Measurements from ENCODE around the gene KIR3DL2. TPM values are rescaled to one million over a fixed set of nuclear protein-coding genes. Genes with fewer than 3 reads are reported as not detected.
"Not testable (repeated sequence)": the region's sequence is repeated elsewhere in the genome, so short reads cannot be mapped to it uniquely, and the experiment has no call there.

Gene KIR3DL2
- not detected for total RNA-seq

GRCh38 chr19:54850061-54850640, at the start of gene KIR3DL2:
Gene KIR3DL2, plus strand, starts transcription at chr19:54850443. Its CDS starts 33 bp downstream, at chr19:54850476.
- H3K27me3 ChIP-seq: peaks cover 12% of the 10 kb centered on the region
- H3K4me1 ChIP-seq, H3K4me3 ChIP-seq, H3K27ac ChIP-seq, ATAC-seq, H3K9me3 ChIP-seq, H3K36me3 ChIP-seq: not testable (repeated sequence)
- 76 to 82% methylated on average over 2 to 3 of the region's 16 CpGs for WGBS, 2 donors (ENCODE audit: low coverage in 1 of 2)

GRCh38 chr19:54803410-54803809, 46.8 kb upstream of the KIR3DL2 start, which contains the start of gene KIR2DL4:
Gene KIR2DL4, plus strand, starts transcription at chr19:54803610. Its CDS starts 42 bp downstream, at chr19:54803652.
- Histone ChIP-seq H3K27me3 (peaks cover 32% of the 10 kb centered on the region), H3K36me3 (no peaks in the 10 kb centered on the region), H3K9me3 (peaks cover 0 to 5% (median 0%) of the 10 kb centered on the region in 3 donors), H3K4me3 (no peak within 1 kb of the TSS), H3K4me1 (no peaks in the 10 kb centered on the region), H3K27ac (no peak within 1 kb of the TSS)
- TF ChIP-seq EP300 (IDR thresholded peaks at IDR 0.05): no peak
- 70 to 93% methylated on average over 2 of the region's 10 CpGs for WGBS, 2 donors (ENCODE audit: low coverage in 1 of 2)
- no peak for ATAC-seq

GRCh38 chr19:54804101-54804500, 46.1 kb upstream of the KIR3DL2 start:
- 35 to 60% methylated on average over 1 to 3 of the region's 5 CpGs for WGBS, 2 donors (ENCODE audit: low coverage in 1 of 2)
- ATAC-seq: no peak
- H3K9me3 ChIP-seq: peaks cover 0 to 6% (median 0%) of the 10 kb centered on the region in 3 donors
- peaks cover 39% of the 10 kb centered on the region for H3K27me3 ChIP-seq
- H3K4me1 ChIP-seq: no peaks in the 10 kb centered on the region
- no peak for TF ChIP-seq EP300 (IDR thresholded peaks at IDR 0.05)
- TF ChIP-seq POLR2A (IDR thresholded peaks at IDR 0.05): no peak
- no peak for TF ChIP-seq CTCF (IDR thresholded peaks at IDR 0.05)
- no peak for TF ChIP-seq POLR2AphosphoS5 (IDR thresholded peaks at IDR 0.05)
- no peak overlapping the region for H3K27ac ChIP-seq
- H3K36me3 ChIP-seq: no peaks in the 10 kb centered on the region
- H3K4me3 ChIP-seq: no peak overlapping the region

- 86 to 90% methylated on average over 5 to 6 of the region's 10 CpGs for WGBS, 2 donors (ENCODE audit: low coverage in 1 of 2)
These were observed 45.7 kb upstream of the KIR3DL2 start for GRCh38 chr19:54804571-54804970.

GRCh38 chr19:54805665-54806515, 44.4 kb upstream of the KIR3DL2 start:
- H3K36me3 ChIP-seq: no peaks in the 10 kb centered on the region
- peaks cover 44% of the 10 kb centered on the region for H3K27me3 ChIP-seq
- peaks cover 0 to 6% (median 0%) of the 10 kb centered on the region in 3 donors for H3K9me3 ChIP-seq
- no peak overlapping the region for H3K4me3 ChIP-seq
- H3K27ac ChIP-seq: no peak overlapping the region
- no peak for TF ChIP-seq POLR2A (IDR thresholded peaks at IDR 0.05)
- no peak for TF ChIP-seq EP300 (IDR thresholded peaks at IDR 0.05)
- no peak for TF ChIP-seq POLR2AphosphoS5 (IDR thresholded peaks at IDR 0.05)
- TF ChIP-seq CTCF (IDR thresholded peaks at IDR 0.05): no peak
- whole genome bisulfite sequencing, 2 donors (ENCODE audit: low coverage in 1 of 2): 49 to 82% methylated on average over 6 to 11 of the region's 14 CpGs
- ATAC-seq: no peak
- H3K4me1 ChIP-seq: no peaks in the 10 kb centered on the region

More at GRCh38 chr19:54804571-54804970, 45.7 kb upstream of the KIR3DL2 start:
- H3K9me3 ChIP-seq: peaks cover 0 to 6% (median 0%) of the 10 kb centered on the region in 3 donors
- H3K27ac ChIP-seq: no peak overlapping the region
- H3K4me1 ChIP-seq: no peaks in the 10 kb centered on the region
- no peak for ATAC-seq
- H3K4me3 ChIP-seq: no peak overlapping the region
- peaks cover 44% of the 10 kb centered on the region for H3K27me3 ChIP-seq
- TF ChIP-seq POLR2AphosphoS5 (IDR thresholded peaks at IDR 0.05) (no peak), EP300 (IDR thresholded peaks at IDR 0.05) (no peak), POLR2A (IDR thresholded peaks at IDR 0.05) (no peak), CTCF (IDR thresholded peaks at IDR 0.05) (no peak)
- no peaks in the 10 kb centered on the region for H3K36me3 ChIP-seq

GRCh38 chr19:54806516-54806838, 43.8 kb upstream of the KIR3DL2 start:
- Histone ChIP-seq H3K27me3 (peaks cover 44% of the 10 kb centered on the region), H3K9me3 (peaks cover 0 to 7% (median 0%) of the 10 kb centered on the region in 3 donors), H3K4me1 (no peaks in the 10 kb centered on the region), H3K4me3 (no peak overlapping the region), H3K36me3 (no peaks in the 10 kb centered on the region), H3K27ac (no peak overlapping the region)
- TF ChIP-seq EP300 (IDR thresholded peaks at IDR 0.05): no peak
- TF ChIP-seq POLR2AphosphoS5 (IDR thresholded peaks at IDR 0.05): no peak
- no peak for TF ChIP-seq CTCF (IDR thresholded peaks at IDR 0.05)
- TF ChIP-seq POLR2A (IDR thresholded peaks at IDR 0.05): no peak
- ATAC-seq: no peak
- WGBS, 2 donors (ENCODE audit: low coverage in 1 of 2): 71 to 73% methylated on average over 2 of the region's 2 CpGs

GRCh38 chr19:54814571-54814970, 35.7 kb upstream of the KIR3DL2 start:
- peaks cover 24% of the 10 kb centered on the region for H3K27me3 ChIP-seq
- 20 to 37% methylated on average over 1 to 3 of the region's 3 CpGs for WGBS, 2 donors (ENCODE audit: low coverage in 1 of 2)
- ATAC-seq, H3K4me1 ChIP-seq, H3K4me3 ChIP-seq, H3K27ac ChIP-seq, H3K36me3 ChIP-seq: not testable (repeated sequence)
- H3K9me3 ChIP-seq: peaks cover 0 to 18% (median 0%) of the 10 kb centered on the region in 3 donors

- peaks cover 0 to 18% (median 0%) of the 10 kb centered on the region in 3 donors for H3K9me3 ChIP-seq
- not testable (repeated sequence) for H3K36me3 ChIP-seq, H3K4me3 ChIP-seq, H3K27ac ChIP-seq, H3K4me1 ChIP-seq, ATAC-seq
- 85 to 89% methylated on average over 7 to 11 of the region's 17 CpGs for WGBS, 2 donors (ENCODE audit: low coverage in 1 of 2)
- peaks cover 23% of the 10 kb centered on the region for H3K27me3 ChIP-seq
These were observed 34.0 kb upstream of the KIR3DL2 start, which contains the start of gene KIR3DL1 for GRCh38 chr19:54816251-54816650. Gene KIR3DL1, plus strand, starts transcription at chr19:54816468.

Measured in gastroesophageal sphincter (tissue), 4 donors.